H9 (cell line): ENCODE measurements around the gene PLXNB3. TPM values are rescaled to one million over a fixed set of nuclear protein-coding genes. Genes with fewer than 3 reads are reported as not detected.

Experiments used
- DNase-seq: peaks from one replicate; pipeline ENCODE4 v3.0.0-alpha.2; 2017
- H2AFZ ChIP-seq: one replicate; pipeline ENCODE4 v1.6.1; 2013; ENCODE audit warnings: mild to moderate bottlenecking, low read length, control low read depth, moderate library complexity
- H2AK5ac ChIP-seq: 2 replicates; pipeline ENCODE4 v1.6.1; 2013; ENCODE audit warnings: low read length, control low read depth, mixed read lengths; ENCODE audit not compliant: insufficient read length
- H2BK120ac ChIP-seq: one replicate; pipeline ENCODE4 v1.6.1; 2013; ENCODE audit warnings: low read depth, mild to moderate bottlenecking, low read length, control low read depth, inconsistent platforms; ENCODE audit not compliant: poor library complexity, severe bottlenecking
- H2BK12ac ChIP-seq: 2 replicates; pipeline ENCODE4 v1.6.1; 2013; ENCODE audit warnings: low read length, control low read depth, mixed read lengths, low read depth; ENCODE audit not compliant: insufficient read length
- H2BK15ac ChIP-seq: 2 replicates; pipeline ENCODE4 v1.6.1; 2013; ENCODE audit warnings: low read depth, low read length, control low read depth
- H2BK20ac ChIP-seq: one replicate; pipeline ENCODE4 v1.6.1; 2013; ENCODE audit warnings: low read depth, mild to moderate bottlenecking, low read length, control low read depth, inconsistent platforms; ENCODE audit not compliant: poor library complexity, severe bottlenecking
- H2BK5ac ChIP-seq: 2 replicates; pipeline ENCODE4 v1.6.1; 2013; ENCODE audit warnings: low read length, control low read depth, mixed read lengths; ENCODE audit not compliant: insufficient read length
- H3K14ac ChIP-seq: 2 replicates; pipeline ENCODE4 v1.6.1; 2013; ENCODE audit warnings: low read length, control low read depth; ENCODE audit not compliant: insufficient read depth
- H3K18ac ChIP-seq: 2 replicates; pipeline ENCODE4 v1.6.1; 2013; ENCODE audit warnings: low read depth, mild to moderate bottlenecking, mixed read lengths, low read length, control low read depth; ENCODE audit not compliant: insufficient read length
- H3K23ac ChIP-seq: 2 replicates; pipeline ENCODE4 v1.6.1; 2013; ENCODE audit warnings: low read length, control low read depth, mixed read lengths, low read depth; ENCODE audit not compliant: insufficient read length
- H3K23me2 ChIP-seq: 2 replicates; pipeline ENCODE4 v1.6.1; 2013; ENCODE audit warnings: low read depth, mild to moderate bottlenecking, mixed read lengths, low read length, control low read depth; ENCODE audit not compliant: insufficient read length, poor library complexity, severe bottlenecking
- H3K27ac ChIP-seq: 2 replicates; pipeline ENCODE4 v1.5.1; 2013; ENCODE audit warnings: low read length, control low read depth, mixed read lengths, low read depth; ENCODE audit not compliant: insufficient read length
- H3K27me3 ChIP-seq: 2 replicates; pipeline ENCODE4 v1.6.1; 2013; ENCODE audit warnings: low read length, control low read depth, inconsistent platforms; ENCODE audit not compliant: insufficient read depth
- H3K4ac ChIP-seq: 2 replicates; pipeline ENCODE4 v1.6.1; 2013; ENCODE audit warnings: low read depth, mild to moderate bottlenecking, control low read depth, inconsistent platforms, low read length, moderate library complexity
- H3K4me1 ChIP-seq: 2 replicates; pipeline ENCODE4 v1.6.1; 2013; ENCODE audit warnings: low read length, control low read depth, inconsistent platforms; ENCODE audit not compliant: insufficient read depth
- H3K4me2 ChIP-seq: 2 replicates; pipeline ENCODE4 v1.6.1; 2013; ENCODE audit warnings: low read length, control low read depth, mixed read lengths; ENCODE audit not compliant: insufficient read length, insufficient read depth
- H3K56ac ChIP-seq: 2 replicates; pipeline ENCODE4 v1.6.1; 2013; ENCODE audit warnings: low read depth, mild to moderate bottlenecking, mixed read lengths, low read length, control low read depth; ENCODE audit not compliant: insufficient read length
- H3K79me1 ChIP-seq: 2 replicates; pipeline ENCODE4 v1.6.1; 2013; ENCODE audit warnings: low read depth, mild to moderate bottlenecking, moderate library complexity, low read length, control low read depth, inconsistent platforms; ENCODE audit not compliant: insufficient read depth, poor library complexity, severe bottlenecking
- H3K79me2 ChIP-seq: 2 replicates; pipeline ENCODE4 v1.6.1; 2013; ENCODE audit warnings: low read length, control low read depth, inconsistent platforms; ENCODE audit not compliant: insufficient read depth
- H3K9ac ChIP-seq: 2 replicates; pipeline ENCODE4 v1.6.1; 2013; ENCODE audit warnings: low read length, control low read depth, mixed read lengths; ENCODE audit not compliant: insufficient read length; ENCODE audit errors: extremely low read depth
- H3K9me3 ChIP-seq: one replicate; pipeline ENCODE4 v1.6.1; 2013; ENCODE audit warnings: low read depth, low read length, inconsistent platforms; ENCODE audit not compliant: control insufficient read depth
- H3T11ph ChIP-seq: one replicate; pipeline ENCODE4 v1.6.1; 2013; ENCODE audit warnings: mild to moderate bottlenecking, low read length, control low read depth, inconsistent platforms
- H4K20me1 ChIP-seq: one replicate; pipeline ENCODE4 v1.6.1; 2013; ENCODE audit not compliant: control insufficient read depth, insufficient read length, insufficient read depth
- H4K5ac ChIP-seq: 2 replicates; pipeline ENCODE4 v1.6.1; 2013; ENCODE audit warnings: low read depth, mild to moderate bottlenecking, mixed read lengths, low read length, control low read depth; ENCODE audit not compliant: insufficient read length
- H4K8ac ChIP-seq: replicated peaks from 2 replicates; pipeline ENCODE4 v1.6.1; 2013; ENCODE audit warnings: low read length, control low read depth, mixed read lengths, low read depth; ENCODE audit not compliant: insufficient read length
- H4K91ac ChIP-seq: 2 replicates; pipeline ENCODE4 v1.6.1; 2013; ENCODE audit warnings: low read depth, mild to moderate bottlenecking, moderate library complexity, mixed read lengths, low read length, control low read depth; ENCODE audit not compliant: insufficient read length
- H3K27ac Mint-ChIP-seq, 3 experiments: 2 replicates in 2 of 3; 3 replicates in 1 of 3; pipeline ENCODE4 v1.8.0; 2020 to 2021; ENCODE audit warnings: mixed read lengths in 3 of 3, mild to moderate bottlenecking in 1 of 3, moderate library complexity in 1 of 3
- H3K27me3 Mint-ChIP-seq: 2 replicates; pipeline ENCODE4 v1.8.0; 2021; ENCODE audit warnings: low read depth, mild to moderate bottlenecking, moderate library complexity, mixed read lengths
- H3K36me3 Mint-ChIP-seq, 3 experiments: 2 replicates in 2 of 3; 3 replicates in 1 of 3; pipeline ENCODE4 v1.8.0; 2020 to 2021; ENCODE audit warnings: low read depth in 3 of 3, mixed read lengths in 3 of 3; ENCODE audit not compliant: insufficient read depth in 1 of 3
- H3K4me1 Mint-ChIP-seq, 2 experiments: 2 replicates each; pipeline ENCODE4 v1.8.0; 2020; ENCODE audit warnings: mixed read lengths in 2 of 2
- H3K4me3 Mint-ChIP-seq, 2 experiments: 2 replicates in 1 of 2; 3 replicates in 1 of 2; pipeline ENCODE4 v1.8.0; 2020 to 2021; ENCODE audit warnings: mild to moderate bottlenecking in 2 of 2, mixed read lengths in 2 of 2, moderate library complexity in 1 of 2
- H3K9me3 Mint-ChIP-seq, 2 experiments: 2 replicates in 1 of 2; 3 replicates in 1 of 2; pipeline ENCODE4 v1.8.0; 2020; ENCODE audit warnings: mild to moderate bottlenecking in 2 of 2, mixed read lengths in 2 of 2, moderate library complexity in 1 of 2
- WGBS: extraction: QIAGEN DNeasy Blood & Tissue Kit; methylation state at CpG from one replicate; pipeline ENCODE4 v1.1.7; 2013; ENCODE audit warnings: missing lambda C conversion rate, low lambda C conversion rate, mixed read lengths; ENCODE audit not compliant: insufficient read length; ENCODE audit errors: extremely low coverage; 5-methylcytosine and 5-hydroxymethylcytosine counted together
- total RNA-seq: library from RNA; stranded (reverse); gene quantifications from 2 replicates; pipeline ENCODE4 v1.2.1, GENCODE V29; 2021
- TF ChIP-seq, protein P1 (sequence below): fragments of 200-600 bp; sonication (generic); conservative IDR thresholded peaks from 3 replicates; pipeline ENCODE4 v1.8.0; 2021; ENCODE audit warnings: antibody characterized with exemption, mild to moderate bottlenecking

Gene PLXNB3
- total RNA-seq, 1 experiment from 2014 or later = 1.9 TPM

DNA sequence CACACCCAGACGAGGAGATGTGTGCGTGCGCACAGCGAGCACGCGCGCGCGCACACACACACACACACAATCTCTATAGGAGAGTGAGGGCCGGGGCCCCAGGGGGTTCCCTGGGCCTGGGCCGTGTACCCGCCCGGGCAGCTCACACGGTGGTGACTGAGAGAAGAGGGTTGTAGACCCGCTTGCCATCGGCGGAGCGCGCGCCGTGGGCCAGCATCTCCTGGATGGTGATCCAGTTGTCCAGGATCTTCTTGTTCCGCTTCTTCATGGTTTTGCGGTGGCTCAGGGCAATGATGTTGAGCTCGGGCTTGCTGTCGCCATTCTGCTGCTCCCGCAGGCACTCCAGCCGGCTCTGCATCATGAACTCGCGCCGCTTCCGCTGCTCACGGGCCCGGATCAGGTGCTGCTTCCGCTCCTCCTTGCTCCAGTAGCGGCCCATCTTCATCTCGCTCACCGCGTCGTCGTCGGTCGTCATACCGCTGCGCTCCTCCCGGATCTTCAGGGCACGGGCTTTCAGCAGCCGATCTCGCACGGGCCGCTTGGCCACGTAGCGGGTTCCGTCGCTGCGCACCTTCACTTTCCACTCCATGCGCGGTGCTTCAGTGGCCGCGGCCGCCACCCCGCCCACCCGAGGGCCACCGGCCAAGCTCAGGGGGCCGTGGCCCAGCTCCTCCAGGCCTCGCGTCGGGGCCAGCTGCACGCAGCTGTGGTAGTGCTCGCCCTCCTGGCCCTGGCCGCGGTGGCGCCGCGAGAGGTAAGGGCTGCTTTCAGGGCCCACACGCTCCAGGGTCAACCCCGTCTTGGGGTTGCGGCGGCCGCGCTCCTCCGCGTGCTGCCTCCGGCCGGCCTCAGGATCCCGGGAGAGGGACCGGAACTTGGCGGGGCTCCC is 39.4 kb downstream of the PLXNB3 start:
- Histone ChIP-seq H2AFZ (no peak overlapping the region), H4K8ac (no peak overlapping the region), H2AK5ac (no peak overlapping the region), H3K23ac (no peak overlapping the region), H3K14ac (no peak overlapping the region), H3K9ac (no peak overlapping the region), H3K4me2 (no peak overlapping the region), H2BK15ac (no peak overlapping the region), H2BK20ac (no peak overlapping the region), H4K5ac (no peak overlapping the region), H3K4ac (no peak overlapping the region), H3K23me2 (no peaks in the 10 kb centered on the region), H3K79me1 (no peaks in the 10 kb centered on the region), H4K20me1 (no peaks in the 10 kb centered on the region), H2BK12ac (no peak overlapping the region), H3K27me3 (no peaks in the 10 kb centered on the region), H3K56ac (no peak overlapping the region), H3K27ac (no peak overlapping the region), H2BK5ac (no peak overlapping the region), H3K4me1 (no peaks in the 10 kb centered on the region), H3K18ac (no peak overlapping the region), H3T11ph (no peak overlapping the region), H4K91ac (no peak overlapping the region), H3K79me2 (no peaks in the 10 kb centered on the region; the same call in 1 of the 2 replicates), H3K9me3 (peaks cover 5% of the 10 kb centered on the region), H2BK120ac (no peak overlapping the region)
- Mint-ChIP-seq H3K27ac (no peak overlapping the region; a peak in 2 of 7 replicates), H3K4me1 (no peaks in the 10 kb centered on the region), H3K36me3 (peaks cover 16 to 35% (median 17%) of the 10 kb centered on the region in 3 experiments; a peak in 6 of 7 replicates), H3K9me3 (peaks cover 54 to 67% of the 10 kb centered on the region in 2 experiments), H3K27me3 (peaks cover 5% of the 10 kb centered on the region), H3K4me3 (no peak overlapping the region)
- no peak for DNase-seq
- WGBS = no CpG with 5 or more reads among the region's 87 CpGs
- TF ChIP-seq, protein P1, sequence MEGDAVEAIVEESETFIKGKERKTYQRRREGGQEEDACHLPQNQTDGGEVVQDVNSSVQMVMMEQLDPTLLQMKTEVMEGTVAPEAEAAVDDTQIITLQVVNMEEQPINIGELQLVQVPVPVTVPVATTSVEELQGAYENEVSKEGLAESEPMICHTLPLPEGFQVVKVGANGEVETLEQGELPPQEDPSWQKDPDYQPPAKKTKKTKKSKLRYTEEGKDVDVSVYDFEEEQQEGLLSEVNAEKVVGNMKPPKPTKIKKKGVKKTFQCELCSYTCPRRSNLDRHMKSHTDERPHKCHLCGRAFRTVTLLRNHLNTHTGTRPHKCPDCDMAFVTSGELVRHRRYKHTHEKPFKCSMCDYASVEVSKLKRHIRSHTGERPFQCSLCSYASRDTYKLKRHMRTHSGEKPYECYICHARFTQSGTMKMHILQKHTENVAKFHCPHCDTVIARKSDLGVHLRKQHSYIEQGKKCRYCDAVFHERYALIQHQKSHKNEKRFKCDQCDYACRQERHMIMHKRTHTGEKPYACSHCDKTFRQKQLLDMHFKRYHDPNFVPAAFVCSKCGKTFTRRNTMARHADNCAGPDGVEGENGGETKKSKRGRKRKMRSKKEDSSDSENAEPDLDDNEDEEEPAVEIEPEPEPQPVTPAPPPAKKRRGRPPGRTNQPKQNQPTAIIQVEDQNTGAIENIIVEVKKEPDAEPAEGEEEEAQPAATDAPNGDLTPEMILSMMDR = no peak
